HG02970 (cell line): Measurements from ENCODE around the gene ZNF747.
"Not testable (repeated sequence)": the region's sequence is repeated elsewhere in the genome, so short reads cannot be mapped to it uniquely, and the experiment has no call there.

Experiments
- ATAC-seq: cut with Tn5 transposase; IDR thresholded peaks from one replicate; pipeline ENCODE4 v1.9.1; 2021; ENCODE audit warnings: mild to moderate bottlenecking, moderate library complexity, moderate number of reproducible peaks; ENCODE audit not compliant: unreplicated experiment, low FRiP score

The ZNF747 gene

DNA sequence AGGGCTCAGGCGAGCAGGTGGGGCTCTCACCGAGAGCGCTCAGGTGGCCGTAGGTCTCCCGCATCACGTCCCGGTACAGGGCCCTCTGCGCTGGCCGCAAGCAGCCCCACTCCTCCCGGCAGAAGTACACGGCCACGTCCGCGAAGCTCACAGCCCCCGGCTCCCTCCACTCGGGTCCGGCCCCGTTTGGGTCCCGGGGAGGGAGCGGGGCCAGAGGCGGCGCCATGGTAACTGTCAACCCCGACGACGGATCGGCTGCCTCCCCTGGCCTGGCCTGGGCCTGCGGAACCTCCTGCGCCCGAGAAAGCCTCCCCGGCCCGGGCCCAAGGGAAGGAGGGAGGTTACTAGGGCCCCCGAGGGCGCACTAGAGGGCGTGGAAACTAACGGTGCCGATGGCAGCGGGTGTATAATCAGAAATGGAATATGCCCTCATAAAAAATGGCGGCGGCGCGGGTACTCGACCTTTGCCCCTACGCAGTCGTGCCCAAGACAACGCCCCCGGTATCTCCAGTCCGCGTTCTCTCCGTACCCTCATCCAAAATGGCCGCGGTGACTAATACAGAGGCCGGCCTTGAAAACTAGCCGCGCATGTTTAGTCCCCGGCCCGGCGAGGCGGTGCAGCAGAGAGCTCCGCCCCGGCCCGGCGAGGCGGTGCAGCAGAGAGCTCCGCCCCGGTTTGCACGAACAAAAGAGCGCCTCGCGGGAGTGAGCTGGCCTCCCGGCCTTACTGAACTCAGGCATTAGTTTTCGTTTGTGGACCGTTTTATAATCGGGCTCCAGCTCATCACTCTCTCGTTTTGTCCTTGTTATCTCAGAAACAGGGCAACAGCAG is 23.5 kb upstream of the ZNF747 start, which contains the start of gene ZNF764:
Gene ZNF764, minus strand, starts transcription at position 418 of the 832 bp plus-strand sequence. Its CDS starts 192 bp downstream, at position 226.
- peak; percentile 82 for ATAC-seq

- ATAC-seq, result no peak
These were observed 23.0 kb upstream of the ZNF747 start for GRCh38 chr16:30557707-30557956.

DNA sequence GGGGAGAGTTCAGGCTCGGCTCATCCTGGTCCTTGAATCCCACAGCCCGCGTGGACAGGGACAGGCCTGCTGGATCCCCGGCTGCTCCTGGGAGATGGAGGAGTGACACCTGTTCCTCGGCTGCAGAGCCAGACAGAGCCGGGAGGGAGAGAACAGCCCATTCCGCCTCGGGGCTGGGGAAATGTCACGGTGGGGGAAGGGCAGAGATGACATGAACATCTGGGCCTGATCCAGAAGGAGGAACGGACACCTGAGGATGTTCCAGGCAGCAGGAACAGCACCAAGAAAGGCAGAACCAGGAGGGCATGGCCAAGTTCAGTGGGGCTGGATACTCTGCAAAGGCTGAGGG is 21.4 kb upstream of the ZNF747 start:
- no peak for ATAC-seq

- no peak for ATAC-seq
These were observed 20.9 kb upstream of the ZNF747 start for GRCh38 chr16:30555315-30556124.

DNA sequence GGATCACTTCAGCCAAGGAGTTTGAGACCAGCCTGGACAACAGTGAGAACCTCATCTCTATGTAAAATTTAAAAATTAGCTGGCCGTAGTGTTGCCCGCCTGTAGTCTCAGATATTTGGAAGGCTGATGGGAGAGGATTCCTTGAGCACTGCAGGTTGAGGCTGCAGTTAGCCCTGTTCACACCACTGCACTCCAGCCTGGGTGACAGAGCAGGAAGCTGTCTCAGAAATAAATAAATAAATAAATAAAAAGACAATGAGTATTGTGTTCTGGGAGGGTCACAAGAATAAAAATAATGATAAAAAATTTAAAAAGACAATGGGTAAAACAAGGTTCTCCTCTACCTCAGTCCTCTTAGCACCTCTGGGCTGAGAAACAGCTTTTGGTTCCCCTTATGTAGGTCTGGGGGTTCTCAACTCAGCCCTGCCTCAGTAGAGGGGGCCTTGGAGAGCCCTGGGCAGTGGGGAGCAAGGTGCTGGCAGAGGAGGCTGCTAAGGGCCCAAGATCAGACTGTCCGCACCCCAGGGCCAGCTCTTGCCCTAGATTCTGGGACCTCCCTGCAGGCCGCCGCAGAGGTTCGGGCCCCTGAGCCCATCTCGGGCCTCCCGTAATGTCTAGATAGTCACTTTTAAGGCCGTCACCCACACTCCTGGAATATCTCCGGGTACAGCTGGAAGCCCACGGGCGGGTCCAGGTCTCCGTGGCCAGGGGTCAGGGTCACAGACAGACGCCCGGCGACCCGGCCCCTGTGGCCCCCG is 20.1 kb upstream of the ZNF747 start:
- ATAC-seq, result no peak

- ATAC-seq, result no peak
These were observed 18.8 kb upstream of the ZNF747 start for GRCh38 chr16:30553393-30553899.

DNA sequence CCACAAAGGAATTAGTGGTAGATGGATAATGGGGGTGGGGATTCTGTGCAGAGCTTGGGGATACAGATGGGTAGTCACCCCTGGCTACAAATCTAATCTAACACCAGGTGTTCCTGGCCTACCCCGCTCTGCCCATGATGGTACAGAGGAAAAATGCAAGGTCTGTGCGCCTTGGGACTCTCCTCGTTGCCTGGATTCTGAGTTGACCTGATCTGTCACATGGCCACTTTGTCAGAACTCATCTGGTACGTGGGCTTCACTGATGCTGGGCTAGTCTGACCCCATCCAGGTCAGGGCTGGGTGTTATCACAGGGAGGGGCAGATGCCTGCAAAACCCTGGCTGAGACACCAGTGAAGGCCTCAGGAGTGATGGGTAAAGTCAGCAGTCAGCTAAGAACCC is 18.3 kb upstream of the ZNF747 start:
- no peak for ATAC-seq

DNA sequence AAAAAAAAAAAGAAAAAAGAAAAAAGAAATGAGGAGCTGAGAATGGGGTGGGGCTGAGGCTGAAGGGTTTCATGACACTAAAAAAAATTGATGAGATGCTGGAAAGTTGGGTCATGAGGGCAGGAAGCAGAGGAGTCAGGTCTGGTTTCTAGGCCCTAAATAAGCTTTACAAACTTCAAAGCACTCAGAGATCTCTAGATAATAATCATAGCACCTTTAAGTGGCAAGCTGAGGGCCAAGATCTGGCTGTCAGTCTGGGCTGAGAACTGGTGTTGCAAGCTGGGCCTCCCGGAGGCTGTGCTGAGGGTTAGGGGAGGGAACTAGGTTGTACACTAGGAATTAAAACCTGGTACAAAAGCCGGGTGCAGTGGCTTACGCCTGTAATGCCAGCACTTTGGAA is 17.1 kb upstream of the ZNF747 start:
- ATAC-seq, result no peak

GRCh38 chr16:30548416-30549253 is 14.0 kb upstream of the ZNF747 start:
- no peak for ATAC-seq

DNA sequence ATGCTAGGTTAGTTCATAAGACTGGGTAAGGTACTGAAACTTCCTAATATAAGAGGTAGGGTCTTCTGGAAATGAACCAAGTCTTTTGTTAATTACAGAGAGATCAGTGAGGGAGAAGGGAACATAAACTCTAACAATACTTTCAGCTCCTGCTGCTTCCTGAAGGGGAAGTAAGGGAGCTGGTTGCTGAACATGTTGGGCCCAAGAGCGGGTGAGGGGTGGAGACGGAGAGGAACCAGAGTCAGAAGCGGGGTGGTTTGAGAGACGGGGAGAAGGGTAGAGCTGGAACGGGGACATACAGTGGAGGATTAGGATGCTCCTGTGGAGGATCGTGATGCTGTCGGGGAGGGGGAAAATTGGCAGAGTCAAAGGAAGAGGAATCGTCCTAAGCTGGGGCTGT is 11.5 kb upstream of the ZNF747 start:
- ATAC-seq, result no peak

DNA sequence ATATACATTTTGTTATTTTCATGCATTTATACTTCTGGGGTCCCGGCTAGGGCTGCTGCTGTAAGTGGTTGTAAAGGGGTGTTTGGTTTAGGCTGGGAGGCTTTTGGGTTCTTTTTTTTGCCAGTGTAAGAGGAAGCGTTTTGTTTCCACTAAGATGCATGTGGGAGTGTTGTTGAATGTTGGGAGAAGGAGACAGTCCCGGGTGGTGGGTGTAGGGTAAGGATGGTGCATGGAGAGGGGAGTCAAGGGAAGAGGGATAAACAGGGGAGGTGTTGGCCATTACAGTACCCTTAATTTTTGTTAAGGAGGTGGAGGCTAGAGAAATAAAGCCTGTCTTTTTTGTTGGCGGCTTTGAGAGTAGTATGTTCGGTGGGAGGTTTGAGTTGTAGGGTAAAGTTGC is 8.4 kb upstream of the ZNF747 start:
- ATAC-seq, result no peak

- ATAC-seq, result no peak
These were observed 7.1 kb upstream of the ZNF747 start for GRCh38 chr16:30541502-30542329.

DNA sequence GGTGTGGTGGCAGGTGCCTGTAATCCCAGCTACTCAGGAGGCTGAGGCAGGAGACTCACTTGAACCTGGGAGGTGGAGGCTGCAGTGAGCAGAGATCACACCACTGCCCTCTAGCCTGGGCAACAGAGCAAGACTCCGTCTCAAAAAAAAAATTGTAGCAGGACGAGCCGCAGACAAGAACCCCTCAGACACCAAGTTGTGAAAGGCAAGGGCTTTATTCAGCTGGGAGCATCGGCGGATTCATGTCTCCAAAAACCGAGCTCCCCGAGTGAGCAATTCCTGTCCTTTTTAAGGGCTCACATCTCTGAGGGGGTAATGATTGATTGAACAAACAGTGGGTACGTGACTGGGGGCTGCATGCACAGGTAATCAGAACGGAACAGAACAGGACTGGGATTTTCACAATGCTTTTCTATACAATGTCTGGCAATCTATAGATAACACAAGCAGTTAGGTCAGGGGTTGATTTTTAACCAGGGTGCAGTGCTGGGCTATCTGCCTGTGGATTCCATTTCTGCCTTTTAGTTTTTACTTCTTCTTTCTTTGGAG is 6.3 kb upstream of the ZNF747 start:
- ATAC-seq, result not testable (repeated sequence)

GRCh38 chr16:30539986-30540526 is 5.4 kb upstream of the ZNF747 start:
- ATAC-seq, result not testable (repeated sequence)

DNA sequence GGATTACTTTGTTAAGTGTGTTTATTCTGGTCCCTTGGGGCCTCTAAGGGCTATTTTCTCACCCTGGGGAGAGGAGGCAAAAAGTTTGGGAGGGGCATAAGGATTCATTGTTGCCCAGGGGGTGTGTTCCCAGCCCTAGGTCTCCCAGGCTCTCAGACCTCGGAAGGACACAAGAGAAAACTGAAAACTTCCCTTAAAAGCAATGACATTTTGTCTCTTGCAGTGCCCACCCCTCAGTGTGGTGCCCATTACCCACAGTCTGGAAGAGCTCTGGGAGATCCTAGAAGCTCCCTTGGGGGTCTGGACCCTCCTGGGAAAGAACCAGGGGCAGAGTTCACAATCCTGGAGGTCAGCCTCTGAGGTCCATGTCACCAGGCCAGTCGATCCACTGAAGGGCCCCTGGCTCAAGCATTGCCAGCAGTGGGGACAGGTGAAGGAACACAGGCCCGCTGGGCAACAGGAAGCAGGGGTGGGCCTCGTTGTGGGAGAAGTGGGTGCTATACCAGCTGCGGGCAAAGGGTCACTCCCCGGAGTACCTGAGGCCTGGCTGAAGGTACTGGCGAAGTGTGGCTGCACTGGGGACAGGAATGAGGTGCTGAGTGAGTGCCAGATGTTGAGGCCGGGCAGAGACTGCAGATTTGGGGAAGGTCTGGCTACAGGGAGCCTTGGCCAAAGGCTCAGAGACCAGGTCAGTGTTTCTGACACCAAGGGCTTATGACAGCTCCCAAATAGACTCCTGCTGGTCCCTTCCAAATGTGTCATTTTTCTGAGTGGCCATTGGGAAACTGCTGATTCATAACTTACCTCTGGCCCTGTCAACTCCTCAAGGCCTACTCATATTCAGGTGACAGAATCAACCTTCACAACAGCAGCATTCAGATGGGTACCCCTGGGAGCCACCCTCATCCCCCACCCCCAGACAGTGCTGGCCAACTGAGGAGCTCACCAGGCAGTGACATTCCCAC is 4.6 kb upstream of the ZNF747 start:
- no peak for ATAC-seq

GRCh38 chr16:30536391-30537024 is 1.9 kb upstream of the ZNF747 start:
- ATAC-seq, result not testable (repeated sequence)

- peak; percentile 47 for ATAC-seq
These were observed 1.1 kb upstream of the ZNF747 start for GRCh38 chr16:30535777-30536190.
